ENCODE measurements around the gene RHO.

- TF ChIP-seq GATA2 (IDR thresholded peaks at IDR 0.05; ENCODE audit: low read depth, low read length) (no peak), GATA3 (IDR thresholded peaks at IDR 0.05; ENCODE audit: low read depth, low read length) (no peak)
Observed at GRCh38 chr3:129502641-129503408, 25.6 kb upstream of the RHO start.
